Gastrocnemius medialis (tissue), 4 donors: ENCODE data around the gene SLC45A1.

Experiments used
- POLR2A ChIP-seq, 2 donors: fragments of 450-650 bp; IDR thresholded peaks; one replicate each; pipeline ENCODE4 v1.6.1; 2017; ENCODE audit warnings: antibody characterized with exemption in 2 of 2, mild to moderate bottlenecking in 2 of 2, moderate library complexity in 2 of 2
- TF ChIP-seq, protein P1 (sequence below), 5 experiments: fragments of 450-650 bp in 3 of 5; fragments of 200-600 bp in 2 of 5; sonication (generic) in 2 of 5; IDR thresholded peaks in 4 of 5; conservative IDR thresholded peaks in 1 of 5; 1 replicate in 4 of 5; 2 replicates in 1 of 5; pipeline ENCODE4 v1.5.1; 2016 to 2019; ENCODE audit warnings: antibody characterized with exemption in 5 of 5, mild to moderate bottlenecking in 3 of 5, moderate library complexity in 3 of 5

- TF ChIP-seq, protein P1, sequence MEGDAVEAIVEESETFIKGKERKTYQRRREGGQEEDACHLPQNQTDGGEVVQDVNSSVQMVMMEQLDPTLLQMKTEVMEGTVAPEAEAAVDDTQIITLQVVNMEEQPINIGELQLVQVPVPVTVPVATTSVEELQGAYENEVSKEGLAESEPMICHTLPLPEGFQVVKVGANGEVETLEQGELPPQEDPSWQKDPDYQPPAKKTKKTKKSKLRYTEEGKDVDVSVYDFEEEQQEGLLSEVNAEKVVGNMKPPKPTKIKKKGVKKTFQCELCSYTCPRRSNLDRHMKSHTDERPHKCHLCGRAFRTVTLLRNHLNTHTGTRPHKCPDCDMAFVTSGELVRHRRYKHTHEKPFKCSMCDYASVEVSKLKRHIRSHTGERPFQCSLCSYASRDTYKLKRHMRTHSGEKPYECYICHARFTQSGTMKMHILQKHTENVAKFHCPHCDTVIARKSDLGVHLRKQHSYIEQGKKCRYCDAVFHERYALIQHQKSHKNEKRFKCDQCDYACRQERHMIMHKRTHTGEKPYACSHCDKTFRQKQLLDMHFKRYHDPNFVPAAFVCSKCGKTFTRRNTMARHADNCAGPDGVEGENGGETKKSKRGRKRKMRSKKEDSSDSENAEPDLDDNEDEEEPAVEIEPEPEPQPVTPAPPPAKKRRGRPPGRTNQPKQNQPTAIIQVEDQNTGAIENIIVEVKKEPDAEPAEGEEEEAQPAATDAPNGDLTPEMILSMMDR (IDR thresholded peaks at IDR 0.05 in 4 of 5, conservative IDR thresholded peaks at IDR 0.05 in 1 of 5), result no peak
- no peak for TF ChIP-seq POLR2A (IDR thresholded peaks at IDR 0.05)
These were observed 33.8 kb upstream of the SLC45A1 start for GRCh38 chr1:8284127-8284526.
